HepG2 (cell line): ENCODE results near the gene SEBOX. TPM values are rescaled to one million over a fixed set of nuclear protein-coding genes. Genes with fewer than 3 reads are reported as not detected.

Experiments used
- ATAC-seq: fragments of 200-7000 bp; cut with Tn5 transposase; 3 replicates; pipeline ENCODE4 v1.9.1; 2020; ENCODE audit warnings: mild to moderate bottlenecking, moderate library complexity
- BruUV-seq: library from RNA; stranded (reverse); fragments of 400-500 nt; replicated peaks from 2 replicates; lab custom pipeline; 2021; lab: Mats Ljungman, UMichigan
- CTCF ChIA-PET: fragments of 300-600 bp; formaldehyde crosslinking; extraction: SDS; loops from one replicate; lab custom pipeline; 2021; ENCODE audit warnings: low total read pairs, inconsistent platforms, low intra/inter-chr PET ratio; lab: Yijun Ruan, JAX
- POLR2A ChIA-PET: fragments of 350-600 bp; sonication (Branson Sonifier 250); formaldehyde crosslinking; loops from one replicate; lab custom pipeline; 2020; ENCODE audit warnings: antibody characterized with exemption, inconsistent platforms; lab: Yijun Ruan, JAX
- DNase-seq: peaks from one replicate; pipeline ENCODE4 v3.0.0-alpha.2; 2015; ENCODE audit warnings: low spot score
- FAIRE-seq: peaks from 3 replicates; lab custom pipeline; 2011; peaks lifted over from hg19 to GRCh38; lab: Jason Lieb, UNC
- H2AFZ ChIP-seq: one replicate; pipeline ENCODE4 v1.6.1; 2011; ENCODE audit warnings: low read length, inconsistent platforms
- H3K27ac ChIP-seq: fragments of 300-600 bp; 3 replicates; pipeline ENCODE4 v1.8.0; 2011; ENCODE audit warnings: mixed run types, mild to moderate bottlenecking, mixed read lengths, low read length, inconsistent platforms; ENCODE audit not compliant: insufficient read depth; ENCODE audit errors: extremely low read length
- H3K27me3 ChIP-seq, 2 experiments: fragments of 200-600 bp in 1 of 2; 2 replicates in 1 of 2; 3 replicates in 1 of 2; pipeline versions ENCODE4 v1.6.0 to v1.8.0; 2011; ENCODE audit warnings: low read length in 2 of 2, mild to moderate bottlenecking in 2 of 2, moderate library complexity in 2 of 2, inconsistent platforms in 1 of 2; ENCODE audit not compliant: insufficient read depth in 2 of 2, control insufficient read depth in 1 of 2
- H3K36me3 ChIP-seq, 2 experiments: fragments of 200-600 bp in 1 of 2; replicated peaks in 1 of 2; 2 replicates in 1 of 2; 3 replicates in 1 of 2; pipeline versions ENCODE4 v1.5.1 to v1.8.0; 2011; ENCODE audit warnings: low read length in 2 of 2, inconsistent platforms in 1 of 2; ENCODE audit not compliant: insufficient read depth in 2 of 2, control insufficient read depth in 1 of 2
- H3K4me1 ChIP-seq: 2 replicates; pipeline ENCODE4 v1.5.1; 2012; ENCODE audit warnings: low read length, inconsistent platforms; ENCODE audit not compliant: insufficient read depth
- H3K4me2 ChIP-seq: 2 replicates; pipeline ENCODE4 v1.6.0; 2011; ENCODE audit warnings: low read depth, low read length, inconsistent platforms
- H3K4me3 ChIP-seq, 3 experiments: fragments of 200-600 bp in 1 of 3; sonication (generic), shearing (Covaris generic) in 1 of 3; replicated peaks in 1 of 3; 2 replicates each; pipeline ENCODE4 v1.5.1; 2011 to 2016; ENCODE audit warnings: low read length in 3 of 3, inconsistent platforms in 2 of 3, low read depth in 2 of 3, mild to moderate bottlenecking in 2 of 3, control low read depth in 1 of 3, mixed read lengths in 1 of 3; ENCODE audit not compliant: insufficient read depth in 1 of 3
- H3K79me2 ChIP-seq: one replicate; pipeline ENCODE4 v1.6.1; 2011; ENCODE audit warnings: low read length, inconsistent platforms; ENCODE audit not compliant: insufficient read depth
- H3K9ac ChIP-seq: 2 replicates; pipeline ENCODE4 v1.6.0; 2011; ENCODE audit warnings: mild to moderate bottlenecking, low read depth, low read length, inconsistent platforms; ENCODE audit not compliant: insufficient read depth
- H3K9me3 ChIP-seq: 2 replicates; pipeline ENCODE4 v1.5.1; 2012; ENCODE audit warnings: mild to moderate bottlenecking, low read length
- H4K20me1 ChIP-seq: 2 replicates; pipeline ENCODE4 v1.6.0; 2011; ENCODE audit warnings: inconsistent platforms, mild to moderate bottlenecking, low read length, moderate library complexity; ENCODE audit not compliant: insufficient read depth
- ARID2 ChIP-seq: sonication (generic); formaldehyde crosslinking; IDR thresholded peaks from 2 replicates; pipeline ENCODE4 v1.8.1; 2022; ENCODE audit warnings: mild to moderate bottlenecking, missing genetic modification reagents, borderline replicate concordance
- ATF7 ChIP-seq, 2 experiments: fragments of 450-650 bp in 1 of 2; sonication (generic) in 1 of 2; formaldehyde crosslinking in 1 of 2; IDR thresholded peaks; 2 replicates each; pipeline versions ENCODE4 v1.4.0 to v1.6.1; 2016 to 2020; ENCODE audit warnings: antibody characterized with exemption in 1 of 2, mild to moderate bottlenecking in 1 of 2, missing genetic modification reagents in 1 of 2
- ATM ChIP-seq: fragments of 450-650 bp; IDR thresholded peaks from 2 replicates; pipeline ENCODE4 v1.7.1; 2017; ENCODE audit warnings: mild to moderate bottlenecking, borderline replicate concordance
- CEBPG ChIP-seq: IDR thresholded peaks from 2 replicates; pipeline ENCODE4 v1.6.1; 2016
- ELF4 ChIP-seq: sonication (generic); formaldehyde crosslinking; IDR thresholded peaks from 2 replicates; pipeline ENCODE4 v1.5.0; 2020; ENCODE audit warnings: missing genetic modification reagents, mild to moderate bottlenecking, moderate library complexity, borderline replicate concordance
- FIP1L1 ChIP-seq: fragments of 200-400 bp; formaldehyde crosslinking; IDR thresholded peaks from 2 replicates; pipeline ENCODE4 v1.6.1; 2018; ENCODE audit warnings: low read depth, mild to moderate bottlenecking, low read length, moderate library complexity, borderline replicate concordance; ENCODE audit not compliant: insufficient read depth
- FOXK2 ChIP-seq: fragments of 450-650 bp; IDR thresholded peaks from 2 replicates; pipeline ENCODE4 v1.6.1; 2016
- GABPA ChIP-seq, 2 experiments: IDR thresholded peaks; 2 replicates each; pipeline ENCODE4 v1.6.1; 2011 to 2016; ENCODE audit warnings: low read depth in 2 of 2, low read length in 1 of 2, missing biosample characterization in 1 of 2, missing genetic modification characterization in 1 of 2
- MAZ ChIP-seq, 2 experiments: sonication (generic) in 1 of 2; formaldehyde crosslinking in 1 of 2; IDR thresholded peaks; 2 replicates each; pipeline versions ENCODE4 v1.5.0 to v1.6.1; 2012 to 2020; ENCODE audit warnings: low read depth in 2 of 2, mild to moderate bottlenecking in 2 of 2, borderline replicate concordance in 1 of 2, improper control_type of control experiment in 1 of 2, low read length in 1 of 2, missing genetic modification reagents in 1 of 2, moderate library complexity in 1 of 2
- MED13 ChIP-seq: sonication (generic); formaldehyde crosslinking; IDR thresholded peaks from 2 replicates; pipeline ENCODE4 v1.5.0; 2020; ENCODE audit warnings: missing genetic modification reagents
- RARG ChIP-seq: sonication (generic); formaldehyde crosslinking; IDR thresholded peaks from 2 replicates; pipeline ENCODE4 v1.4.0; 2020; ENCODE audit warnings: low read depth, mild to moderate bottlenecking, missing genetic modification reagents
- SIX4 ChIP-seq: sonication (generic); formaldehyde crosslinking; IDR thresholded peaks from 2 replicates; pipeline ENCODE4 v1.4.0; 2020; ENCODE audit warnings: missing genetic modification reagents
- TGIF2 ChIP-seq: IDR thresholded peaks from 2 replicates; pipeline ENCODE4 v1.6.1; 2016; ENCODE audit warnings: control low read depth, missing compliant biosample characterization
- ZBTB38 ChIP-seq: sonication (generic); formaldehyde crosslinking; IDR thresholded peaks from 2 replicates; pipeline ENCODE4 v1.5.1; 2020; ENCODE audit warnings: mild to moderate bottlenecking, missing genetic modification reagents
- ZIK1 ChIP-seq: sonication (generic); formaldehyde crosslinking; IDR thresholded peaks from 2 replicates; pipeline ENCODE4 v1.5.0; 2020; ENCODE audit warnings: mild to moderate bottlenecking, low read depth, missing genetic modification reagents, borderline replicate concordance
- ZNF441 ChIP-seq: sonication (generic); formaldehyde crosslinking; IDR thresholded peaks from 2 replicates; pipeline ENCODE4 v1.7.0; 2021; ENCODE audit warnings: missing genetic modification reagents, borderline replicate concordance
- ZNF672 ChIP-seq: sonication (generic); formaldehyde crosslinking; IDR thresholded peaks from 2 replicates; pipeline ENCODE4 v1.8.1; 2022; ENCODE audit warnings: missing genetic modification reagents
- WGBS: methylation state at CpG from one replicate; pipeline ENCODE4 v1.1.6; 2017; ENCODE audit warnings: low lambda C conversion rate; 5-methylcytosine and 5-hydroxymethylcytosine counted together
- in situ Hi-C: cut with HindIII; loops from 2 replicates; pipeline ENCODE4 v1.10.0; 2017; ENCODE audit warnings: low pct_unique_long_range_greater_than_20kb; ENCODE audit not compliant: extremely low pct_ligation_motif_present
- intact Hi-C: fragments of 100-400 bp; cut with micrococcal nuclease; formaldehyde crosslinking; loops from one replicate; pipeline ENCODE4 v1.10.0; 2022; ENCODE audit not compliant: unreplicated experiment
- polyA plus RNA-seq, 8 experiments: library from polyadenylated mRNA; depleted of rRNA in 3 of 8; stranded (reverse) in 7 of 8; unstranded in 1 of 8; fragments of >200 nt; fragmentation: Illumina TruSeq in 4 of 8; extraction: Trizol in 4 of 8; gene quantifications; 2 replicates each; pipeline versions ENCODE4 v1.2.1 to v1.2.3, GENCODE V29; 2011 to 2016; ENCODE audit warnings: low read depth in 4 of 8, missing spikeins in 1 of 8, mixed read lengths in 1 of 8; ENCODE audit not compliant: insufficient read depth in 1 of 8
- total RNA-seq, 5 experiments: library from RNA; depleted of rRNA; stranded (reverse); fragments of >200 nt; fragmentation: Illumina TruSeq; extraction: Trizol; gene quantifications; 2 replicates each; pipeline ENCODE4 v1.2.3, GENCODE V29; 2016; ENCODE audit warnings: low read depth in 1 of 5
- TF ChIP-seq, protein P1 (sequence below): sonication (generic); formaldehyde crosslinking; IDR thresholded peaks from 2 replicates; pipeline ENCODE4 v1.4.0; 2020; ENCODE audit warnings: missing genetic modification reagents
- TF ChIP-seq, protein P2 (sequence below): sonication (generic); formaldehyde crosslinking; IDR thresholded peaks from 2 replicates; pipeline ENCODE4 v1.8.0; 2022; ENCODE audit warnings: mild to moderate bottlenecking, missing genetic modification reagents, moderate library complexity
- TF ChIP-seq, protein P3 (sequence below): sonication (generic); formaldehyde crosslinking; IDR thresholded peaks from 2 replicates; pipeline ENCODE4 v1.4.0; 2020; ENCODE audit warnings: mild to moderate bottlenecking, missing genetic modification reagents

SEBOX gene
- total and polyA plus RNA-seq, 2 of the 13 experiments (the other 11 are each of a cell fraction or from before 2014, with no cell fraction given) = not detected

DNA sequence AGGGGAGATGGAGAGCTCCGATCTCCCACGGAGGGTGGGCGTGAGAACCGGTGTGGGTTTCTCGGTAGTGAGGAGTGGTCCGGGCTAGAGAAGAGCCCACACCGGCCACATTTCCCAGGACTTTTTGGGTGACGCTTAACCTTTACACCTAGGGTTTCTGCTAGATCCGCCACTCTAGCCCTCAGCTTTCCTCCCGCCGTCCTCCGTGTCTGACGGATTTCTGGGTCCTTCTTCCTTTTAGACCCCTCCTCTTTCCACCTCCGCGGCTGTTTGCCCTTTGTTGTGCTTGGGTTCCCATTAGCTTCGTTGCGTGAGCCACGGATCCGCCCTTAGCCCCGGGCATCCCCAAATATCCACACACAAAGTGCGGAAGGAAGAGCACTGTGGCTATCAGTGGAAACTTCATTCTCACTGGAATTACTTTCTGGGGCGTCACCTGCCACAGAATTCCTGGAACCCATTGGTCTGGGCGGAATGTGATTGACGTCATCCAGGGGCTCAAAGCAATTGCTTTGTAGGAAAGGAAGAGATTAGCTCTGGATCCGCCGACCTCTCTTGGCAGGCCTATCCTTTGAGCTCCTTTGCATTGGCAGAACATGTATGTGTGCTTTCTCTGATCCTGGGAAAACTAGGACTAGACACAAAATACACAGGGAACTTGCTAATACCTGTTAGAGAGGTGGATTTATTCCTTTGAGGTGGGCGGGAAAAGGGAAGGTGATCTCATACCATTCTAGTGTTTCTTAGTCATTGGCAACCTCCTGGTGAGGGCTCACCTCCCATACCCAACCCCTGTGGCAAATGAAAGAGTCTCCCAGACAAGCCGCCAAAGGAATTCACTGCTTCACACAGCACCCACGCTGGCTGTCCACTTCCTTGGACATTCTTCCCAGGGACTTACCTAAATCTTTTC lies 28.8 kb downstream of the SEBOX start:
- H4K20me1 ChIP-seq = no peaks in the 10 kb centered on the region; the same call in 1 of the 2 replicates
- 8% methylated on average over 26 of the region's 29 CpGs for WGBS
- peak overlapping the region; percentile 89 for H3K9ac ChIP-seq
- no peak overlapping the region for H2AFZ ChIP-seq
- peak; percentile 82 for DNase-seq
- H3K36me3 ChIP-seq = peaks cover 8 to 18% of the 10 kb centered on the region in 2 experiments; a peak in 4 of 5 replicates
- peak overlapping the region; percentile 72 for H3K27ac ChIP-seq
- peak; percentile 36 for ATAC-seq
- FAIRE-seq = peak; percentile 37
- TSS peak; percentile 73 for BruUV-seq
- ChIA-PET CTCF (no interaction called here), POLR2A (interaction anchor here (1.0 to 2.5 kb wide), 18 partner anchors 9 to 615 kb away, joined by 3 to 68 read pairs (median 6); partner anchors contain the start of genes ALDOC, PHF12, POLDIP2 and SLC46A1)
- intact Hi-C loops (loop anchor here (1.0 kb wide), 1 partner anchor 34 kb away; the partner anchor contains the start of gene VTN), in situ Hi-C loops (no loop called here)
- peak overlapping the region; percentile 85 to 94 (median 92) for H3K4me3 ChIP-seq
- H3K4me2 ChIP-seq = peak overlapping the region; percentile 80
- H3K4me1 ChIP-seq = peaks cover 46% of the 10 kb centered on the region
- no peaks in the 10 kb centered on the region for H3K9me3 ChIP-seq
- H3K79me2 ChIP-seq = peaks cover 55% of the 10 kb centered on the region
- H3K27me3 ChIP-seq = no peaks in the 10 kb centered on the region; a peak in 1 of 5 replicates
- TF ChIP-seq, protein P1, sequence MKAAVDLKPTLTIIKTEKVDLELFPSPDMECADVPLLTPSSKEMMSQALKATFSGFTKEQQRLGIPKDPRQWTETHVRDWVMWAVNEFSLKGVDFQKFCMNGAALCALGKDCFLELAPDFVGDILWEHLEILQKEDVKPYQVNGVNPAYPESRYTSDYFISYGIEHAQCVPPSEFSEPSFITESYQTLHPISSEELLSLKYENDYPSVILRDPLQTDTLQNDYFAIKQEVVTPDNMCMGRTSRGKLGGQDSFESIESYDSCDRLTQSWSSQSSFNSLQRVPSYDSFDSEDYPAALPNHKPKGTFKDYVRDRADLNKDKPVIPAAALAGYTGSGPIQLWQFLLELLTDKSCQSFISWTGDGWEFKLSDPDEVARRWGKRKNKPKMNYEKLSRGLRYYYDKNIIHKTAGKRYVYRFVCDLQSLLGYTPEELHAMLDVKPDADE (CRISPR knock-in tag) = 0 out of 2 replicates have a peak, but pooled peaks have one; percentile 2
- TF ChIP-seq, protein P2, sequence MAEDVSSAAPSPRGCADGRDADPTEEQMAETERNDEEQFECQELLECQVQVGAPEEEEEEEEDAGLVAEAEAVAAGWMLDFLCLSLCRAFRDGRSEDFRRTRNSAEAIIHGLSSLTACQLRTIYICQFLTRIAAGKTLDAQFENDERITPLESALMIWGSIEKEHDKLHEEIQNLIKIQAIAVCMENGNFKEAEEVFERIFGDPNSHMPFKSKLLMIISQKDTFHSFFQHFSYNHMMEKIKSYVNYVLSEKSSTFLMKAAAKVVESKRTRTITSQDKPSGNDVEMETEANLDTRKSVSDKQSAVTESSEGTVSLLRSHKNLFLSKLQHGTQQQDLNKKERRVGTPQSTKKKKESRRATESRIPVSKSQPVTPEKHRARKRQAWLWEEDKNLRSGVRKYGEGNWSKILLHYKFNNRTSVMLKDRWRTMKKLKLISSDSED (CRISPR knock-in tag) = no peak
- TF ChIP-seq ARID2 (no peak), ZIK1 (CRISPR knock-in tag) (0 out of 2 replicates have a peak, but pooled peaks have one; percentile 8), ZNF672 (CRISPR knock-in tag) (no peak), FIP1L1 (no peak), MED13 (CRISPR knock-in tag) (no peak), RARG (CRISPR knock-in tag) (no peak), ZBTB38 (CRISPR knock-in tag) (no peak), GABPA (IDR thresholded peaks at IDR 0.05; ENCODE audit: low read depth, low read length) (no peak; the same call in 1 of the 2 replicates), GABPA (CRISPR knock-in tag; IDR thresholded peaks at IDR 0.05; ENCODE audit: low read depth) (0 out of 2 replicates have a peak, but pooled peaks have one; percentile 27), CEBPG (CRISPR knock-in tag) (no peak), MAZ (IDR thresholded peaks at IDR 0.05; ENCODE audit: borderline replicate concordance, low read depth, low read length) (no peak), MAZ (CRISPR knock-in tag; IDR thresholded peaks at IDR 0.05; ENCODE audit: low read depth) (no peak), SIX4 (CRISPR knock-in tag) (no peak), ATF7 (IDR thresholded peaks at IDR 0.05) (peak; percentile 87), ATF7 (CRISPR knock-in tag; IDR thresholded peaks at IDR 0.05) (no peak), FOXK2 (no peak), ZNF441 (CRISPR knock-in tag) (peak; percentile 56; the same call in 1 of the 2 replicates), ATM (no peak), ELF4 (CRISPR knock-in tag) (no peak), TGIF2 (CRISPR knock-in tag) (peak; percentile 66; the same call in 1 of the 2 replicates)
- TF ChIP-seq, protein P3, sequence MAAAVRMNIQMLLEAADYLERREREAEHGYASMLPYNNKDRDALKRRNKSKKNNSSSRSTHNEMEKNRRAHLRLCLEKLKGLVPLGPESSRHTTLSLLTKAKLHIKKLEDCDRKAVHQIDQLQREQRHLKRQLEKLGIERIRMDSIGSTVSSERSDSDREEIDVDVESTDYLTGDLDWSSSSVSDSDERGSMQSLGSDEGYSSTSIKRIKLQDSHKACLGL (CRISPR knock-in tag) = no peak
